Right lobe of liver (tissue), 6 donors: ENCODE results near the gene PANX3. TPM values are rescaled to one million over a fixed set of nuclear protein-coding genes. Genes with fewer than 3 reads are reported as not detected.

Experiments
- ATAC-seq, 4 donors: fragments of 200-7000 bp; cut with Tn5 transposase; one replicate each; pipeline ENCODE4 v1.9.1; 2020; ENCODE audit warnings: mild to moderate bottlenecking in 4 of 4, moderate library complexity in 4 of 4
- DNase-seq, 3 donors: peaks; one replicate each; pipeline ENCODE4 v3.0.0-alpha.2; 2020
- H3K27ac ChIP-seq, 3 donors: fragments of 200-600 bp; one replicate each; pipeline ENCODE4 v1.8.0; 2022
- H3K27me3 ChIP-seq, 2 donors: fragments of 200-600 bp; one replicate each; pipeline ENCODE4 v1.8.0; 2022
- H3K36me3 ChIP-seq, 4 donors: fragments of 200-600 bp; sonication (generic) in 1 of 4; one replicate each; pipeline versions ENCODE4 v1.5.1 to v1.8.0; 2017 to 2022; ENCODE audit warnings: control low read depth in 1 of 4
- H3K4me1 ChIP-seq, 4 donors: fragments of 200-600 bp; sonication (generic) in 1 of 4; one replicate each; pipeline versions ENCODE4 v1.5.1 to v1.8.0; 2017 to 2022; ENCODE audit warnings: control low read depth in 1 of 4
- H3K4me3 ChIP-seq, 3 donors: fragments of 200-600 bp; one replicate each; pipeline ENCODE4 v1.8.0; 2022
- H3K9me3 ChIP-seq, 4 donors: fragments of 200-600 bp; sonication (generic) in 1 of 4; one replicate each; pipeline versions ENCODE4 v1.5.1 to v1.8.0; 2017 to 2022; ENCODE audit warnings: control low read depth in 1 of 4
- POLR2A ChIP-seq: fragments of 450-650 bp; IDR thresholded peaks from one replicate; pipeline ENCODE4 v1.6.1; 2017; ENCODE audit warnings: antibody characterized with exemption, mild to moderate bottlenecking
- WGBS: methylation state at CpG from one replicate; pipeline ENCODE4 v1.1.6; 2018; ENCODE audit warnings: low coverage, low lambda C conversion rate; ENCODE audit not compliant: insufficient coverage; ENCODE audit errors: missing lambda C conversion rate; 5-methylcytosine and 5-hydroxymethylcytosine counted together
- intact Hi-C, 2 donors: fragments of 100-400 bp; cut with DNase I; formaldehyde crosslinking; loops; one replicate each; pipeline versions ENCODE4 v1.11.2 to v1.14.1; 2022
- total RNA-seq, 6 experiments: library from RNA; depleted of rRNA in 2 of 6; stranded (reverse); fragments of >200 nt in 2 of 6; fragmentation: NEBNext Ultra II Directional in 3 of 6; extraction: Animal tissue kit (Norgen Biotek cat#: 25700) in 3 of 6; gene quantifications; one replicate each; pipeline versions ENCODE4 v1.1.0 to v1.2.4, GENCODE V29; 2016 to 2023
- TF ChIP-seq, protein P1 (sequence below), 4 donors: fragments of 200-600 bp in 3 of 4; fragments of 450-650 bp in 1 of 4; IDR thresholded peaks; one replicate each; pipeline versions ENCODE4 v1.5.1 to v1.8.0; 2016 to 2022; ENCODE audit warnings: antibody characterized with exemption in 4 of 4, mild to moderate bottlenecking in 2 of 4
- donor health status: DM: no; HTN: yes; CAD: no.
- donor health status: DM: no; HTN: no; CAD: no.
- donor health status: DM: no; HTN: no; CAD: no.
- donor health status: DM: no; HTN: yes; CAD: no.
- donor health status: DM: no; HTN: yes; CAD: no.

The PANX3 gene
- total RNA-seq, 6 experiments from 2014 or later = not detected

DNA sequence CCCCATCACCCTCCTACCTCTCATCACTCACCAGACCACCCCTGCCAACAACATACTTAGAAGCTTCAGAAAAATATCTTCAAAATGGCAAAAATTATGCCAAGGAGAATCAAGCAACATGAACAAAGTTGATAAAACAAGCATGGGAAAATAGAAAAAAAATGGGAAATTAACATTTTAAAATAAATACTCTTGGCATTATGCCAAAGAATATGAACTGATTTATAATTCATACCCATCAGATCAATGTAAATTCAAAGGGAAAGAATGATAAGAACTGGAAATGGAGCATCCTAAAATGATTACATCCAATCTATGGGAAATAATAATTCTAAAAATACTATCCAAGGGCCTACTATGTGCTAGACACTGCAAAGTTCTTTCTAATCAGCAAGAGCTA lies 50.3 kb downstream of the PANX3 start:
- H3K27me3 ChIP-seq = no peaks in the 10 kb centered on the region
- DNase-seq (no peak), ATAC-seq (no peak)
- intact Hi-C loops = no loop called here
- H3K27ac ChIP-seq = no peak overlapping the region
- no peaks in the 10 kb centered on the region for H3K9me3 ChIP-seq
- TF ChIP-seq, protein P1, sequence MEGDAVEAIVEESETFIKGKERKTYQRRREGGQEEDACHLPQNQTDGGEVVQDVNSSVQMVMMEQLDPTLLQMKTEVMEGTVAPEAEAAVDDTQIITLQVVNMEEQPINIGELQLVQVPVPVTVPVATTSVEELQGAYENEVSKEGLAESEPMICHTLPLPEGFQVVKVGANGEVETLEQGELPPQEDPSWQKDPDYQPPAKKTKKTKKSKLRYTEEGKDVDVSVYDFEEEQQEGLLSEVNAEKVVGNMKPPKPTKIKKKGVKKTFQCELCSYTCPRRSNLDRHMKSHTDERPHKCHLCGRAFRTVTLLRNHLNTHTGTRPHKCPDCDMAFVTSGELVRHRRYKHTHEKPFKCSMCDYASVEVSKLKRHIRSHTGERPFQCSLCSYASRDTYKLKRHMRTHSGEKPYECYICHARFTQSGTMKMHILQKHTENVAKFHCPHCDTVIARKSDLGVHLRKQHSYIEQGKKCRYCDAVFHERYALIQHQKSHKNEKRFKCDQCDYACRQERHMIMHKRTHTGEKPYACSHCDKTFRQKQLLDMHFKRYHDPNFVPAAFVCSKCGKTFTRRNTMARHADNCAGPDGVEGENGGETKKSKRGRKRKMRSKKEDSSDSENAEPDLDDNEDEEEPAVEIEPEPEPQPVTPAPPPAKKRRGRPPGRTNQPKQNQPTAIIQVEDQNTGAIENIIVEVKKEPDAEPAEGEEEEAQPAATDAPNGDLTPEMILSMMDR (IDR thresholded peaks at IDR 0.05) = no peak
- TF ChIP-seq POLR2A = no peak
- H3K4me1 ChIP-seq = no peaks in the 10 kb centered on the region
- H3K36me3 ChIP-seq = no peaks in the 10 kb centered on the region
- no peak overlapping the region for H3K4me3 ChIP-seq

DNA sequence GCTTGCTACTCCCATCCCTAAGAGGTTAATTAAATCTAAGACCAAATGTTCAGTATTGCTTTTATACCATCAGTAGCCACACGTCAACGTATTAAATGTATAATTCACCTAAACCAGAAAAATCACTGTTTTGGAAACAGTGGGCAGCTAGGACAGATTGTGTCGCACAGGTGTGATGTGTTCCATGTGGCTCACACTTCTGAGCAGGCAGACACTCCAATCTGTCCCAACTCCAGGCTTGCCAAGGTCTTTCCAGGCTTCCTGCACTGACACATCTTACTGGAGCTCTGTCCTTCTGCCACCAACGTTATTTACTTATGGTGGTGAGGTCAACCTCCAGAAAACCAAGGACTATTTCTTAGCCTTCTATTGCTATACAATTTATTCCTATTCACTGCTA lies 50.9 kb downstream of the PANX3 start:
- no peaks in the 10 kb centered on the region for H3K4me1 ChIP-seq
- H3K27ac ChIP-seq = no peak overlapping the region
- no peaks in the 10 kb centered on the region for H3K27me3 ChIP-seq
- 93% methylated on average over 4 of the region's 4 CpGs for WGBS
- intact Hi-C loops = no loop called here
- no peak for ATAC-seq
- no peaks in the 10 kb centered on the region for H3K9me3 ChIP-seq
- TF ChIP-seq, protein P1 (IDR thresholded peaks at IDR 0.05) = no peak
- no peak for TF ChIP-seq POLR2A
- no peaks in the 10 kb centered on the region for H3K36me3 ChIP-seq
- DNase-seq = no peak
- H3K4me3 ChIP-seq = no peak overlapping the region

DNA sequence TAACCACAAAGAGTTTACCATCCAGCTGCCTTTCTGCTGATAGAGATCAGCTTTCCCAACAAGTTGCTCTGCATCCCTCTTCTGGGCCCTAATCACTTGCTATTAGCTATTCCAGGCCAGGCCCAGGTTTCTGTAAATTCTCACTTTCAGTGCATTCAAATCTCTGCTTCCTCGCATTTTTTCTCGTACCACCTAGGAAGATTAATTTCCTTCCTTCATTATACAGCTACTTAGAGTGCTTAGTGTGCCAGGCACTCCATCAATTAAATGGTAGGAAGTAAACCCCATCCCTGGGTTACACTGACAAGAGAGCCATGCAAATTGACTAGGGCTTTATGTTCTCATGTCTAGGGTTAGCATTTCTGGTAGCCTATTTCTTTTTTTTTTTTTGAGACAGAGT lies 52.6 kb downstream of the PANX3 start:
- TF ChIP-seq POLR2A = no peak
- TF ChIP-seq, protein P1 (IDR thresholded peaks at IDR 0.05) = no peak
- Histone ChIP-seq H3K4me1 (no peaks in the 10 kb centered on the region), H3K27ac (no peak overlapping the region), H3K36me3 (no peaks in the 10 kb centered on the region), H3K4me3 (no peak overlapping the region), H3K9me3 (no peaks in the 10 kb centered on the region), H3K27me3 (no peaks in the 10 kb centered on the region)
- intact Hi-C loops = no loop called here
- DNase-seq (no peak), ATAC-seq (no peak)
- WGBS = 100% methylated on average over 1 of the region's 2 CpGs

DNA sequence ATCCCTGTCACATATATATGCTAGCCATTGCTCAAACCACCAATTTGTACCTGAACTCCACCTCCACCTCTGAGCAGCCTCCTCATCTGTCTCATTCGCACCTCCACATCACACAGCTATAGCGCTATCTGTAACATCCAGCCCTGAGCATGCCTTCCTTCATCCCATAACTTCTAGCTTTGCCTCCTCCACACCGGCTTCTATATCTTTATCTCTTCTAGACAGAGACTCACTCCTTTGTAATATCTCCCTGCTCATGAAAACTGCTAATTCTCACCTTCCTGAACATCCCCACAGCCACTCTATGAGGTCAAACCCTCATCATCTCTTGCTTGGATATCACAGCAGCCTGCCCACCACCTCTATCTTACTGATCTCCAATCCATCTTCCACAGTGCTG lies 56.4 kb downstream of the PANX3 start:
- WGBS = 81% methylated on average over 3 of the region's 3 CpGs
- intact Hi-C loops = no loop called here
- ATAC-seq (no peak), DNase-seq (no peak)
- Histone ChIP-seq H3K4me1 (peaks cover 0 to 2% (median 0%) of the 10 kb centered on the region in 4 donors), H3K36me3 (no peaks in the 10 kb centered on the region), H3K9me3 (no peaks in the 10 kb centered on the region), H3K27me3 (no peaks in the 10 kb centered on the region), H3K4me3 (no peak overlapping the region), H3K27ac (no peak overlapping the region)
- TF ChIP-seq, protein P1 (IDR thresholded peaks at IDR 0.05) = no peak
- no peak for TF ChIP-seq POLR2A

DNA sequence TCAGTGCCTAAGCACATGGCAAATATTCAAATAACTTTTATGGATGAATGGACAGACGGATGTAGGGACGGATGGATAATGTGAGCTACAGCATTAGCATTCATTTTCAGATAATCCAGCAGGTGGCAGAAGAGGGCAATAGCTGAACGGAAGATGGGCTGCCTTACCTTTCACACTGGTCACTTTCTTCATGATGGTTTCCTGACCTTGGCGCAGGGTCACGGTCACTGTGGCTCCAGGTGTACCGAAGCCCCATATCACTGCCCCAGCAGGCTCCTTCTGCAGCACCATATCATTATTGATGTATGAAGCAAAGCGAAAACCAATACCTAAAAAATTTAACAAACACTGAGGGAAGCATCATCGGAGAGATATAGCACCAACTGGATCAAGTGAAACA lies 58.0 kb downstream of the PANX3 start:
- Histone ChIP-seq H3K4me3 (no peak overlapping the region), H3K27ac (no peak overlapping the region), H3K4me1 (peaks cover 0 to 8% (median 0%) of the 10 kb centered on the region in 4 donors), H3K27me3 (no peaks in the 10 kb centered on the region), H3K36me3 (no peaks in the 10 kb centered on the region), H3K9me3 (no peaks in the 10 kb centered on the region)
- 16% methylated on average over 8 of the region's 8 CpGs for WGBS
- intact Hi-C loops = no loop called here
- DNase-seq (peak in 2 of 3 donors; percentile 23 to 55), ATAC-seq (peak; percentile 52 to 65 (median 63))
- TF ChIP-seq POLR2A = no peak
- TF ChIP-seq, protein P1 (IDR thresholded peaks at IDR 0.05) = peak; percentile 74 to 85 (median 79)
